NCI-H1417 treated with DMSO at 0.1 percent for 48 hours (cell line): ENCODE results near the gene OR4D9.
A peak's percentile ranks its signal among the peaks of the same experiment; 100 is the strongest.

ENCODE experiments used
- DNase-seq: peaks from one replicate; lab custom pipeline; 2025; lab: John Stamatoyannopoulos, UW

OR4D9 gene

GRCh38 chr11:59550842-59551658 lies 39.7 kb downstream of the OR4D9 start:
- DNase-seq: peak; percentile 96

- no peak for DNase-seq
Measured at GRCh38 chr11:59551659-59552521, 40.6 kb downstream of the OR4D9 start.

GRCh38 chr11:59552844-59553243 lies 41.5 kb downstream of the OR4D9 start:
- no peak for DNase-seq

GRCh38 chr11:59553323-59553722 lies 42.0 kb downstream of the OR4D9 start:
- no peak for DNase-seq

- DNase-seq: no peak
Measured at GRCh38 chr11:59555601-59556114, 44.3 kb downstream of the OR4D9 start.

- no peak for DNase-seq
Measured at GRCh38 chr11:59556115-59556916, 45.0 kb downstream of the OR4D9 start.

- no peak for DNase-seq
Measured at GRCh38 chr11:59556917-59557348, 45.6 kb downstream of the OR4D9 start.

- DNase-seq: no peak
Measured at GRCh38 chr11:59558270-59558643, 46.9 kb downstream of the OR4D9 start.

GRCh38 chr11:59559886-59560285 lies 48.5 kb downstream of the OR4D9 start:
- DNase-seq: no peak

- peak; percentile 44 for DNase-seq
Measured at GRCh38 chr11:59560290-59560701, 49.0 kb downstream of the OR4D9 start.

- DNase-seq: peak; percentile 55
Measured at GRCh38 chr11:59560702-59561473, 49.5 kb downstream of the OR4D9 start.

- no peak for DNase-seq
Measured at GRCh38 chr11:59562292-59562691, 51.0 kb downstream of the OR4D9 start.
